Fibroblast of skin of scalp (primary cell): Measurements from ENCODE around the gene DEXI. TPM values are rescaled to one million over a fixed set of nuclear protein-coding genes. Genes with fewer than 3 reads are reported as not detected.

Source experiments
- DNase-seq: peaks from one replicate; pipeline ENCODE4 v3.0.0-alpha.2; 2013
- polyA plus RNA-seq, 2 experiments: library from polyadenylated mRNA; unstranded; fragments of 120-200 nt; gene quantifications; one replicate each; pipeline ENCODE4 v1.2.1, GENCODE V29; 2013; ENCODE audit not compliant: insufficient read length in 2 of 2

DEXI gene
- 42.6 TPM for polyA plus RNA-seq (2013, experiment 1 of 2; ENCODE audit: insufficient read length)
- polyA plus RNA-seq (2013, experiment 2 of 2; ENCODE audit: insufficient read length), result 41.4 TPM

DNA sequence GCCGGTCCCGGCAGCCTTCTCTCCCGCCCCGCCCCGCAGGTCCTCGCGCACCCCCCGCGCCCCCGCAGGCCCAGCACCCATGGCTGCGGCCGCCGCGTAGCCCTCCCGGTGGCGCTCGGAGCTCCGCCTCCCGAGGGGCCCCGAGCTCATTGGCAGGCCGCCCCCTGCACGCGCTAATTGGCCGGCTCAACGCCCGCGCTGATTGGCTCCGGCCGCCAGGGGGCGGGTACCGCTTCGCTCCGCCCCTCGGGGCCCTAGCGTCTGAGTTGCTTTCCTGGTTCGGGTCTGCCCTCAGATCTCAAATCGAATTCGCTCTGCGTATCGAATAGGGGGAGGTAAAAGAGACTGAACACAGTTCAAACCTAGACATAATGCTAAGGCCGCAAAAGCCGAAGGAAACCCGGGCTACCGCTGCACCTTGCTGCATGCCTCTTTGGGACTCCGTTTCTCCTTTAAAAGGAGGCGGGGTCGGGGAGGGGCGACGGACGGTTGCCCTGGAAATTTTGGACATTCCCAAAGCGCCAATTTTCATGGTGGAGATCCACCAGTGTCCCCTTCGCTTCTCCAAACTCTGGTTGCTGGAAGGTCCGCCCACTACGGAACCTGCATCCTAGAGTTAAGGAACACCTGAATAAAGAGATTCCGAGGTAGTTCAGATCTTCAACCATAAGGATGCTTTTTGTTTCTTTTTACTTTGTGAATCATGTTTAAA, at the start of gene DEXI:
Gene DEXI (minus strand): TSS at position 117 of the 712 bp plus-strand sequence. CDS start 463 bp downstream, outside the sequence.
- peak; percentile 92 for DNase-seq

DNA sequence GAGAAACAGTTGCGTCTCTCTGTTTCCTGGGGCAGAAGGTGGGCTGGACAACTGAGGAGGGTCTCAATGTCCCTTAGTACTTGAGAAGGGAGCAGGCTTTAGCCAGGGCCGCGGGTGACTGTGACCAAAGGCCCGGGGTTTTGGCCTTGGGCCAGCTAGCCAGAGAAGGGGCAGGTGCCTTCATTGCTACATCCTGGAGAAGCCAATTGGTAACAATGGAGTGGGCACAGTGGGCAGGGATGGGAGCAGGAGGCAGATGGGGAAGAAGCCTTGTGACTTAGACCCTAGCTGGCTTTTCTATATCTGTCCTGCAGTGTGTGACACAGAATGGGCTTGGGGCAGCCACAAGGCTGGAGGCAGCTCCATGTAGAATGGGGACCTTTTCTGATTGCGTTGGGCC, 48.1 kb upstream of the DEXI start:
- no peak for DNase-seq

DNA sequence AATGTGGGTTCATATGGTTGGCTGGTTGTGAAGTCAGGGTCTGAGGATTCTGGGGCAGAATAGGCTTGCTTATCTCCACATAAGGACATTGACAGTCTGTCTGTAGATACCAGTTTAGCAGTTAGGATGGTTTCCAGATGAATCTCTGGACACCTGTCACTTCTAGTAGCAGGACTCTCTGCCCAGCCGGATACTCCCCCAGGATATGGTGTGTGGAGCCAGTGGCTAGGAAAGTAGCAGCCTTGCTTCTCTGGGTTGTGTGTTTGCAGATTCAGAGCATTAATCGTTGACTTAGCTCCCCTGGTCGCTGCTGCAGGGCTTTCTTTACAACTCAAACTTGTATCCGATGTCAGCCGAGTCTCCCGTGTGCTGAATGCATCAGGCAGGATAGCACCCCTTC, 47.3 kb upstream of the DEXI start:
- no peak for DNase-seq

DNA sequence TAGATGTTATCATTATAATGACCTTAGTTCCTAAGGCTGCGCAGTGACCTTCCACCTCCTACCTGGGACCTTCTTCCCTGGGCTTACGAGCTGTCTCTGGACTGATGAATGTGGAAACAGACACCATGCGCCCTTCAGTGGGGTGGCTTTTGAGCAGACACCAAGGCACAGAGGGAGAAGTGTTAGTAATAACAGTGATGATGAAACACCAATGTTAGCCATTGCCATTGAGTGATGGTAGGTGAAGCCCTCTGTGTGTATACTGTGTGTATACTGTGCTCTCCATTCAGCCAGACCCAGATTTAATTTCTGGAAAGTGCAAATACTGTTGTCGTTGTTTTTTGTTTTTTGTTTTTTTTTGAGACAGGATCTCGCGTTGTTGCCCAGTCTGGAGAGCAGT, 46.6 kb upstream of the DEXI start:
- no peak for DNase-seq

DNA sequence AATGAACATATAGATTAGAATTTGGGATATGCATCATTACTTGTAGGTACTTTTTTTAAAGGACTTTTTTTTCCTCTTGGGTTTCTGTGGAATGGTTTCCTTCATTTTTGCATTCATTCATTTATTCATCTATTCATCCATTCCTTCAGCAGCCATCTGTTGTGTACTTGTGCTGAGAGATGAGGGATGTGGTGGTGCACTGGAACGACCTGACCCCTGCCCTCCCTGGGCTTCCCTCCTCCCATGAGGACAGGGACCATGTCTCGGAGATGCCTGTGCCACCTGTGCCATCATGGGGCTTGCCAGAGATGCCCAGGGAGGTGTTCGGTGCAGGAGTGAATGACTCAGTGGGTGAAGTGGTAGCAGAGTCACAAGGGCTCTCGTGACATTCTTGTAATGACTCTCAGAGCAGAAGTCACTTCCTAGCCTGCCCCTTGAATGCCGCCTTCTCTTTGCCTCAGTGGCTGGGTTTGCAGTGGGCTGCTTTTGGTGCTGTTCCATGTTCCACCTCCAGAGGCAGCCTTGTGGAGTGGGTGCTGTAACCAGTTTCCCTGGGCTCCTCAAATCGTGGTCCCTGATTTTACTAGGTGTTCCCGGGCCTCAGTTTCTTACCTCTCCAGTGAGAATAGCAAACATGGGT, 46.0 kb upstream of the DEXI start:
- DNase-seq, result no peak

- no peak for DNase-seq
These were observed 45.3 kb upstream of the DEXI start for GRCh38 chr16:10987361-10988163.

GRCh38 chr16:10984509-10984908, 42.2 kb upstream of the DEXI start:
- DNase-seq, result peak; percentile 45

DNA sequence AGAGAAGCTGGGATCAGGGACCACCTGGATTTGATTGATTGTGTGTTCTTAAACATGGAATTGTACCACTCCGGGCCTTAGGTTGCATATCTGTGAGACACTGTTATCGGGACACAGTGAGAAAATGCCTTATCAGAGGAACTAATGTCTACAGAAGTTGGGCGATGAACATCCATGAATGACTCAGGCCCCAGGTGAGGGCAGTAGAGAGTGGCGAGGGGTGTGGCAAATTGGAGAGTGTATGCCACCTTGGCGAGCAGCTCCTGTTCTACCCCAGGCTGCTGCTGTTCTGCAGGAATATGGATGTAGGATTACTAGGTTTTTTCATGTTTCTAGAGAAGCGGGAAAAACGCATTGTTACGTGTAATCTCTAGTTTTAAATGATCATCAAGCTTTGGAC, 40.9 kb upstream of the DEXI start:
- no peak for DNase-seq

GRCh38 chr16:10982465-10983150, 40.3 kb upstream of the DEXI start:
- DNase-seq, result no peak

DNA sequence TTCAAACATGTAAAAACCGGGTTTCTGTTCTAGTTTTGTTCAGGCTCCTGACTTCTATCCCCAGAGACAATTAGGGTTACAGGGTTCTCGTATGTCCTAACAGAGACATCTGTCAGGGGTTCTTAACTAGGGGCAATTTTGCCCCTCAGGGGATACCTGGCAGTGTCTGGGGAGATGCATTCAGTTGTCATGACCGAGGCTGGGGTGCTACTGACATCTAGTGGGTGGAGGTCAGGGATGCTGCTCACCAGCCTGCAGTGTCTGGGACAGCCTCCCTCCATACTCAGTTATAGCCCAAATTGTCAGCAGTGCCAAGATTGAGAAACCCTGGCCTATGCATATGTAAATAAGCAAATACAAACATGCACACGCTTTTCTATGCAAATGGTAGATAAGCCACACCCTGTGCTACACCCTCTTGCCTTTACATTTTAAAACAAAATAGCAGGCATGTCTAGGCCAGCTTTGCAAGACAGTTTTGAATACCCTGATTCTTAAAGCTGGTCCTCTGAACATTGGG, 39.5 kb upstream of the DEXI start:
- DNase-seq, result no peak

DNA sequence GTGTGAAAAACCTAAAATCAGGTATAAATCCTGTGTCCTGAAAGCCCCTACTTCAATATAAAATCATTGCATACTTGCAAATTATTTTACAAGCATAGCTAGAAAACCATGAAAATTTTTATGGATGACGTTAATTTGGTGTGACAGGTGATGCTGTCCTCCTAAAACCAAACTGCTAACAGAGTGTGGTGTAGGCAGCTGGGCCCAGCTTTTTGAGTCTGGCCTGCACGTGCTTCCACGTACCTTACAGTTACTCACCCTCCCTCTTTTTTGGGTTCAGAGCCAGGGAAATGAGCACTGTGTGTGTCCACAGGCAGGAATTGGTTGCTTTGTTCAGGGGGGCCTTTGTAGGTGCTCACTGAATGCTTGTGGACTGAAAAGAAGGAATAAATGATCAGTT, 38.5 kb upstream of the DEXI start:
- no peak for DNase-seq

- DNase-seq, result no peak
These were observed 37.7 kb upstream of the DEXI start for GRCh38 chr16:10979717-10980601.

- no peak for DNase-seq
These were observed 36.7 kb upstream of the DEXI start for GRCh38 chr16:10978871-10979446.

GRCh38 chr16:10978124-10978523, 35.9 kb upstream of the DEXI start:
- no peak for DNase-seq

DNA sequence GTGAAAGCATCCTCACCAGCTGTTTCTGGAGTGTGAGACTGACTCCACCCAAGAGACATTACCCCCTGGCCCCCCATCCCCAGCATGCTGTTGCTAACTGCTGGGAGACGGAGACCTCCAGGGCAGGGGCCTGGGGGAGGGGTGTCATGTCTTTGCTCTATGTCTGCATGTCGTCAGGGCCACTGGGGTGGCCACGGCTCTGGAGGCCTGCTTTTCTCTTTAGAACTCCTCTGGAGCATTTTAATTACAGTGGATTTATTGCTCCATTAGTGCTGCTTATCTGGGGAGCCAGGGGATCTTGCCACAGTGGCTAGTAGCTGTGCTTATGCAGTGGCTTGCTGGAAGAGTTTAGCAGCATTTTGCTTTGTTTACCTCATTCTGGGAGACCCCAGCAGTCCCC, 34.4 kb upstream of the DEXI start:
- DNase-seq, result no peak

DNA sequence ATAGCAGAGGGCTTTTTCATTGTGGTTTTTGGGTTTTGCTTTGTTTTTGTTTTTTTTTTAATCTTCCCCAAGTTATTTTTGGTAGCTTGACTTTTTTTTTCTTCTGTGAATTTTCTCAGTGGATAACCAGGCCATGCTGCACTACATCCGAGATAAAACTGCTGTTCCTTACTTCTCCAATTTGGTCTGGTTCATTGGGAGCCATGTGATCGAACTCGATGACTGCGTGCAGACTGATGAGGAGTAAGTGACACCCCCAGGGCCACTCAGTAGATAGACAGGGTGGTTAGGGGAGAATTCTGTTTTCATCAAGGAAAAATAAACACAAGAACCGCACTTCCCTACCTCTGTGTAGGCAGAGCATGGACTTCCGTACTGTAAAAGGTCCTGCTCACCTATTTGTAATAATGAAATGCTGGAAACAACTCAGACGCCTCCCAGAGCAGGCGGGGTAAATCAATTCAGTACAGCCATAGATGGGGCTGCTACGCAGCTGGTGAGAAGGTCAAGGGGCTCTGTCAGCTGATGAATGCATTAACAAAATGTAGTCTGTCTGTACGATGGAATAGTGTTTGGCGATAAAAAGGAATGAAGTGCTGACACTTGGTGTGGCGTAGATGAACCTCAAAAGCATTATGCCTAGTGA, 30.7 kb upstream of the DEXI start:
- DNase-seq, result no peak

DNA sequence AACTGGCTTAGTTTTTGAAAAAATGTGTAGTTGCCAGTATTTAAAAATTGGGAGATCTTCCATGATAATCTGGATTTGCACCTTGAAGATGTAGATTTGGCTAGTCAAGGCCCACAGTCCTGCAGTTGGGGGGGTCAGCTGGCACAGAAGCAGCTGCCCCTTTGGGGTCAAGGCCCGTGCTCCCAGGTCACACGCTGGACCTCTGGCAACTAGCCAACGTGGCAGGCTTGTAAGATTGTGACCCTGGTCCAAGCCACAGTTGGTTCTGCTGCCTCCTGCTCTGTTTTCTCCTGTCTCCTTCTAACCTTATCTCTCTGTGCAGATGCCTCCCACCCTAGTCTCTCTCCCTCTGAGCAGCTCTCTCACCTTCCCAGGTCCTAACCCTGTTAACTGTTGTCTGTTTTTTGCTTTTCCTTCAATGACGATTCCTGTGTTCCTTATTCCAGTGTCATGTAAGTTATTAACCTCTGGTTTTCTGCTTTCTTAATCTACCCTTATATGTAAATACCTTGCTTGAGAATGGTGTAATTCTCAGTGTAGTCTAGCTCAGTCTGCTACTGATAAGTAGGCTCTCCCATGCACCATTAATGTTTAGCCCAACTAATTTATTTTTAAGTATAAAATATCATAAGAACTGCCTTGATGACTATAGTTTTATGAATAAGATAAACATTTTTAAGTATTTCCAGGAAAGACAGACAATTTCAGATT, 30.0 kb upstream of the DEXI start:
- DNase-seq, result no peak

DNA sequence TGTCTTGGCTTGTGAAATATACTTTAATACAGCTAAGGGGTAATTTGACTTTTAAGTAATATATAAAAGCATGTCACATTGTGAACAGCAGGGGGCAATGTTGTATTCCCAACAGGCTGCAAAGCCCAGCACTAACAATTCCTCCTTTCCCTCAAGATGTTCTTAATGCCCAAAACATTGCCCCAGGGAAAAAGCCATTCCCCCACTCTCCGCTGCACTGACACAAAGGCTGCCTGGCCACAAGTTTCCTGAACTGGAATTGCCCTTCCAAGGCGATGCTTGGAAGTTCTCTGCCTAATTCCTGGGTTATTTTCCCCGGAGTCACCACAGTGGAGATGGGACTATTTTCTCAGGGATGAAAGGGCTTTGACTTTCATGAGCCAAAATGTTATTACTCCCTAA, 29.3 kb upstream of the DEXI start:
- peak; percentile 93 for DNase-seq

- DNase-seq, result no peak
These were observed 27.8 kb upstream of the DEXI start for GRCh38 chr16:10970065-10970464.

GRCh38 chr16:10969615-10970014, 27.3 kb upstream of the DEXI start:
- no peak for DNase-seq
